Ishikawa (cell line): Measurements from ENCODE around the gene LRRC45.

Experiments
- CEBPB ChIP-seq: IDR thresholded peaks from 2 replicates; pipeline ENCODE4 v1.6.1; 2012
- CREB1 ChIP-seq: IDR thresholded peaks from 2 replicates; pipeline ENCODE4 v1.6.1; 2012; ENCODE audit warnings: low read depth
- EGR1 ChIP-seq: IDR thresholded peaks from 2 replicates; pipeline ENCODE4 v1.6.1; 2012
- EP300 ChIP-seq: IDR thresholded peaks from 2 replicates; pipeline ENCODE4 v1.6.1; 2012; ENCODE audit warnings: borderline replicate concordance
- FOXM1 ChIP-seq: IDR thresholded peaks from 2 replicates; pipeline ENCODE4 v1.6.1; 2012; ENCODE audit warnings: low read depth, borderline replicate concordance
- MAX ChIP-seq: IDR thresholded peaks from 2 replicates; pipeline ENCODE4 v1.6.1; 2012
- NFIC ChIP-seq: IDR thresholded peaks from 2 replicates; pipeline ENCODE4 v1.6.1; 2012
- RAD21 ChIP-seq: IDR thresholded peaks from 2 replicates; pipeline ENCODE4 v1.6.1; 2012; ENCODE audit warnings: low read depth
- REST ChIP-seq: IDR thresholded peaks from 2 replicates; pipeline ENCODE4 v1.6.1; 2012; ENCODE audit warnings: low read depth, mild to moderate bottlenecking
- TAF1 ChIP-seq: IDR thresholded peaks from 2 replicates; pipeline ENCODE4 v1.6.1; 2012; ENCODE audit warnings: low read depth, mild to moderate bottlenecking
- TCF12 ChIP-seq: IDR thresholded peaks from 2 replicates; pipeline ENCODE4 v1.6.1; 2012; ENCODE audit warnings: low read depth
- TEAD4 ChIP-seq: IDR thresholded peaks from 2 replicates; pipeline ENCODE4 v1.6.1; 2012
- USF1 ChIP-seq: IDR thresholded peaks from 2 replicates; pipeline ENCODE4 v1.6.1; 2012
- YY1 ChIP-seq: IDR thresholded peaks from 2 replicates; pipeline ENCODE4 v1.6.1; 2012; ENCODE audit warnings: low read depth
- ZBTB7A ChIP-seq: IDR thresholded peaks from 2 replicates; pipeline ENCODE4 v1.6.1; 2012; ENCODE audit warnings: low read depth

LRRC45 gene

GRCh38 chr17:82061047-82061925 lies 38.2 kb downstream of the LRRC45 start:
- TF ChIP-seq NFIC (no peak), TAF1 (no peak), ZBTB7A (no peak), USF1 (no peak), RAD21 (no peak), CEBPB (no peak), REST (no peak), TCF12 (no peak), MAX (no peak), CREB1 (no peak), FOXM1 (no peak), YY1 (no peak), TEAD4 (no peak), EGR1 (no peak), EP300 (no peak)

- TF ChIP-seq EP300 (no peak), YY1 (no peak), USF1 (no peak), CEBPB (no peak), MAX (no peak), EGR1 (no peak), TCF12 (no peak), ZBTB7A (no peak), NFIC (no peak), FOXM1 (no peak), REST (no peak), CREB1 (no peak), TEAD4 (no peak), TAF1 (no peak), RAD21 (no peak)
Observed at GRCh38 chr17:82062076-82062983, 39.2 kb downstream of the LRRC45 start.

GRCh38 chr17:82062984-82063368 lies 39.9 kb downstream of the LRRC45 start:
- no peak for TF ChIP-seq USF1
- no peak for TF ChIP-seq CEBPB
- TF ChIP-seq TAF1, result no peak
- no peak for TF ChIP-seq NFIC
- TF ChIP-seq ZBTB7A, result no peak
- TF ChIP-seq EGR1, result no peak
- TF ChIP-seq FOXM1, result no peak
- TF ChIP-seq RAD21, result no peak
- no peak for TF ChIP-seq YY1

- TF ChIP-seq EP300 (no peak), EGR1 (no peak), CREB1 (no peak), FOXM1 (no peak), USF1 (no peak), TEAD4 (no peak), YY1 (no peak), MAX (no peak), NFIC (no peak)
Observed at GRCh38 chr17:82063424-82064415, 40.6 kb downstream of the LRRC45 start.
